Measurements from ENCODE around the gene PDCD7.

The PDCD7 gene

GRCh38 chr15:65174509-65174908, 40.9 kb upstream of the PDCD7 start:
- no peak overlapping the region for H3K4me3 ChIP-seq (ENCODE audit: low read depth, low read length)
- no peak for TF ChIP-seq CTCF (IDR thresholded peaks at IDR 0.05; ENCODE audit: low read depth, low read length, missing control alignments)
- no peak for DNase-seq (ENCODE audit: low read depth)

GRCh38 chr15:65172531-65172930, 38.9 kb upstream of the PDCD7 start:
- no peak for DNase-seq (ENCODE audit: low read depth)
- no peak overlapping the region for H3K4me3 ChIP-seq (ENCODE audit: low read depth, low read length)
- TF ChIP-seq CTCF (IDR thresholded peaks at IDR 0.05; ENCODE audit: low read depth, low read length, missing control alignments) = no peak

- no peak overlapping the region for H3K4me3 ChIP-seq (ENCODE audit: low read depth, low read length)
- no peak for TF ChIP-seq CTCF (IDR thresholded peaks at IDR 0.05; ENCODE audit: low read depth, low read length, missing control alignments)
- no peak for DNase-seq (ENCODE audit: low read depth)
Observed at GRCh38 chr15:65171428-65171827, 37.8 kb upstream of the PDCD7 start.

- TF ChIP-seq CTCF (IDR thresholded peaks at IDR 0.05; ENCODE audit: low read depth, low read length, missing control alignments) = no peak
- H3K4me3 ChIP-seq (ENCODE audit: low read depth, low read length) = no peak overlapping the region
- no peak for DNase-seq (ENCODE audit: low read depth)
Observed at GRCh38 chr15:65165875-65166274, 32.3 kb upstream of the PDCD7 start.

- TF ChIP-seq CTCF (IDR thresholded peaks at IDR 0.05; ENCODE audit: low read depth, low read length, missing control alignments) = no peak
- no peak overlapping the region for H3K4me3 ChIP-seq (ENCODE audit: low read depth, low read length)
- DNase-seq (ENCODE audit: low read depth) = no peak
Observed at GRCh38 chr15:65164139-65164538, 30.5 kb upstream of the PDCD7 start.

GRCh38 chr15:65163041-65163440, 29.4 kb upstream of the PDCD7 start:
- DNase-seq (ENCODE audit: low read depth) = no peak
- no peak for TF ChIP-seq CTCF (IDR thresholded peaks at IDR 0.05; ENCODE audit: low read depth, low read length, missing control alignments)
- no peak overlapping the region for H3K4me3 ChIP-seq (ENCODE audit: low read depth, low read length)

GRCh38 chr15:65156692-65157091, 23.1 kb upstream of the PDCD7 start:
- no peak for TF ChIP-seq CTCF (IDR thresholded peaks at IDR 0.05; ENCODE audit: low read depth, low read length, missing control alignments)
- no peak for DNase-seq (ENCODE audit: low read depth)
- H3K4me3 ChIP-seq (ENCODE audit: low read depth, low read length) = no peak overlapping the region

All from GM12864 (cell line).